Neural progenitor cell (in vitro differentiated cells): Measurements from ENCODE around the gene BRD7. TPM values are rescaled to one million over a fixed set of nuclear protein-coding genes. Genes with fewer than 3 reads are reported as not detected.

Source experiments
- DNase-seq: peaks from one replicate; pipeline ENCODE4 v3.0.0-alpha.2; 2016; ENCODE audit warnings: low spot score
- H2AFZ ChIP-seq: fragments of 200-600 bp; sonication (generic); replicated peaks from 2 replicates; pipeline ENCODE4 v1.6.1; 2016; ENCODE audit warnings: antibody characterized with exemption
- H3F3A ChIP-seq: fragments of 200-600 bp; sonication (generic); 2 replicates; pipeline ENCODE4 v1.6.1; 2016; ENCODE audit warnings: antibody characterized with exemption, low read depth
- H3K27ac ChIP-seq: fragments of 200-600 bp; sonication (generic); 2 replicates; pipeline ENCODE4 v1.5.1; 2016; ENCODE audit warnings: mild to moderate bottlenecking
- H3K27me3 ChIP-seq: fragments of 200-600 bp; sonication (generic); 2 replicates; pipeline ENCODE4 v1.6.1; 2016; ENCODE audit warnings: mild to moderate bottlenecking, moderate library complexity
- H3K36me3 ChIP-seq: fragments of 200-600 bp; sonication (generic); 2 replicates; pipeline ENCODE4 v1.5.1; 2016
- H3K4me1 ChIP-seq: fragments of 200-600 bp; sonication (generic); 2 replicates; pipeline ENCODE4 v1.6.1; 2016; ENCODE audit warnings: mixed run types
- H3K4me2 ChIP-seq: fragments of 200-600 bp; sonication (generic); 2 replicates; pipeline ENCODE4 v1.6.1; 2016
- H3K4me3 ChIP-seq: fragments of 200-600 bp; sonication (generic); 2 replicates; pipeline ENCODE4 v1.5.1; 2016
- H3K79me2 ChIP-seq: fragments of 200-600 bp; sonication (generic); 2 replicates; pipeline ENCODE4 v1.6.1; 2016; ENCODE audit warnings: low read depth
- H3K9ac ChIP-seq: fragments of 200-600 bp; sonication (generic); 2 replicates; pipeline ENCODE4 v1.6.1; 2016
- H3K9me3 ChIP-seq: fragments of 200-600 bp; sonication (generic); 2 replicates; pipeline ENCODE4 v1.5.1; 2016; ENCODE audit warnings: low read depth
- H4K20me1 ChIP-seq: fragments of 200-600 bp; sonication (generic); 2 replicates; pipeline ENCODE4 v1.6.1; 2016; ENCODE audit warnings: low read depth
- H3K27ac Mint-ChIP-seq: 3 replicates; pipeline ENCODE4 v1.8.0; 2021; ENCODE audit warnings: mixed read lengths
- H3K27me3 Mint-ChIP-seq: 2 replicates; pipeline ENCODE4 v1.8.0; 2022; ENCODE audit warnings: low read depth, mild to moderate bottlenecking, inconsistent platforms, moderate library complexity, mixed read lengths; ENCODE audit not compliant: insufficient read depth
- H3K36me3 Mint-ChIP-seq: 3 replicates; pipeline ENCODE4 v1.8.0; 2021; ENCODE audit warnings: mixed read lengths
- H3K4me1 Mint-ChIP-seq: 3 replicates; pipeline ENCODE4 v1.8.0; 2021; ENCODE audit warnings: mixed read lengths
- H3K4me3 Mint-ChIP-seq: 3 replicates; pipeline ENCODE4 v1.8.0; 2021; ENCODE audit warnings: mild to moderate bottlenecking, moderate library complexity, mixed read lengths
- H3K9me3 Mint-ChIP-seq: 3 replicates; pipeline ENCODE4 v1.8.0; 2020; ENCODE audit warnings: mixed read lengths
- EZH2 ChIP-seq: fragments of 200-600 bp; sonication (generic); IDR thresholded peaks from 2 replicates; pipeline ENCODE4 v1.6.1; 2017; ENCODE audit warnings: antibody characterized with exemption, mild to moderate bottlenecking, moderate library complexity
- EZH2phosphoT487 ChIP-seq: fragments of 200-600 bp; sonication (generic); IDR thresholded peaks from 2 replicates; pipeline ENCODE4 v1.6.1; 2017; ENCODE audit warnings: antibody characterized with exemption
- total RNA-seq: library from RNA; depleted of rRNA; stranded (reverse); fragments of >200 nt; gene quantifications from 2 replicates; pipeline ENCODE4 v1.2.3, GENCODE V29; 2015; ENCODE audit warnings: low replicate concordance
- TF ChIP-seq, protein P1 (sequence below): fragments of 200-600 bp; sonication (generic); IDR thresholded peaks from 2 replicates; pipeline ENCODE4 v1.5.1; 2017; ENCODE audit warnings: antibody characterized with exemption, mild to moderate bottlenecking

Gene BRD7
- total RNA-seq, 1 donor from 2014 or later = 164 TPM

DNA sequence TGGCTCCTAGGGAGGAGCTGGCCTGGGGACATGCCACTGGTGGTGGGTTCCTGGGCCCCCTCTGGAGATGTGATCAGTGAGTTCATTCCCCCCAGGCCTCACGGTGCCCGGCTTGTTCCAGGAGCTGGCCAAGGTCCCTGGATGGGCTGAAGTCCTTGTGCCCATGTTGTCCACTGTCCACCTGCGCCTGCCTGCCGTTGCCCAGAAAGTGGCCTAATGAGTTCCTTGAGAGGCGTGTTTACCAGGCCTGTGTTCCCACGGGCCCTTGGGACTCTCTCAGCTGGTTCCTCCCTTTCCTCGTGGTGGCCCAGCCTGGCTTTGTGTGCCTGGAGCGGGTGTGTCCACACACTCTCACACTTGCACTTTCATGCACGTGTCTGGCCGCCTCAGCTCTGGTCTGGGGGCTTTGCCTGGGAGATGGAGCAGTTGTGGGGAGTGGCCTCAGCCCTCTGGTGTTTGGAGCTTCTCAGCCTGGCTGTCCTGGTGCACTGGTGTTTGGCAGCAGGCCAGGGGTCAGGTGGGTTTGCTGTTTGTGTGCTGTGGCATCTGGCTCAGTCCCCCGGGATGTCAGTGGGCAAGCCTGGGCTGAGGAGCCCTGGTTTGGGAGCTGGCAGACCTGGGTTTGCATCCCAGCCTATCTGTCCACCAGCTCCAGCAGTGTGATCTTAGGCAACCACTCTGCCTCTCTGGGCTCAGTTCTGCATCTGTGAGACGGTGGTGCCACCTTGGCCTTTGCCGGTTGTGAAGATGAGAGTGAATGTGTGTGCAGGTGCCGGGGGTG is 84.5 kb downstream of the BRD7 start:
- no peak overlapping the region for H3K27ac ChIP-seq
- H3K9me3 ChIP-seq = no peaks in the 10 kb centered on the region
- H3K4me1 ChIP-seq = no peaks in the 10 kb centered on the region
- Mint-ChIP-seq H3K27me3 (peaks cover 8% of the 10 kb centered on the region), H3K27ac (peak overlapping the region; percentile 89), H3K4me3 (no peak overlapping the region), H3K9me3 (peaks cover 7% of the 10 kb centered on the region), H3K4me1 (no peaks in the 10 kb centered on the region), H3K36me3 (no peaks in the 10 kb centered on the region)
- H3K4me3 ChIP-seq = no peak overlapping the region
- H3K36me3 ChIP-seq = no peaks in the 10 kb centered on the region
- no peak for TF ChIP-seq EZH2phosphoT487
- no peak for TF ChIP-seq EZH2
- TF ChIP-seq, protein P1, sequence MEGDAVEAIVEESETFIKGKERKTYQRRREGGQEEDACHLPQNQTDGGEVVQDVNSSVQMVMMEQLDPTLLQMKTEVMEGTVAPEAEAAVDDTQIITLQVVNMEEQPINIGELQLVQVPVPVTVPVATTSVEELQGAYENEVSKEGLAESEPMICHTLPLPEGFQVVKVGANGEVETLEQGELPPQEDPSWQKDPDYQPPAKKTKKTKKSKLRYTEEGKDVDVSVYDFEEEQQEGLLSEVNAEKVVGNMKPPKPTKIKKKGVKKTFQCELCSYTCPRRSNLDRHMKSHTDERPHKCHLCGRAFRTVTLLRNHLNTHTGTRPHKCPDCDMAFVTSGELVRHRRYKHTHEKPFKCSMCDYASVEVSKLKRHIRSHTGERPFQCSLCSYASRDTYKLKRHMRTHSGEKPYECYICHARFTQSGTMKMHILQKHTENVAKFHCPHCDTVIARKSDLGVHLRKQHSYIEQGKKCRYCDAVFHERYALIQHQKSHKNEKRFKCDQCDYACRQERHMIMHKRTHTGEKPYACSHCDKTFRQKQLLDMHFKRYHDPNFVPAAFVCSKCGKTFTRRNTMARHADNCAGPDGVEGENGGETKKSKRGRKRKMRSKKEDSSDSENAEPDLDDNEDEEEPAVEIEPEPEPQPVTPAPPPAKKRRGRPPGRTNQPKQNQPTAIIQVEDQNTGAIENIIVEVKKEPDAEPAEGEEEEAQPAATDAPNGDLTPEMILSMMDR = no peak
- no peak overlapping the region for H3K4me2 ChIP-seq
- no peaks in the 10 kb centered on the region for H3F3A ChIP-seq
- no peaks in the 10 kb centered on the region for H4K20me1 ChIP-seq
- H3K27me3 ChIP-seq = no peaks in the 10 kb centered on the region
- DNase-seq = no peak
- H3K9ac ChIP-seq = no peak overlapping the region
- H3K79me2 ChIP-seq = no peaks in the 10 kb centered on the region
- no peak overlapping the region for H2AFZ ChIP-seq

DNA sequence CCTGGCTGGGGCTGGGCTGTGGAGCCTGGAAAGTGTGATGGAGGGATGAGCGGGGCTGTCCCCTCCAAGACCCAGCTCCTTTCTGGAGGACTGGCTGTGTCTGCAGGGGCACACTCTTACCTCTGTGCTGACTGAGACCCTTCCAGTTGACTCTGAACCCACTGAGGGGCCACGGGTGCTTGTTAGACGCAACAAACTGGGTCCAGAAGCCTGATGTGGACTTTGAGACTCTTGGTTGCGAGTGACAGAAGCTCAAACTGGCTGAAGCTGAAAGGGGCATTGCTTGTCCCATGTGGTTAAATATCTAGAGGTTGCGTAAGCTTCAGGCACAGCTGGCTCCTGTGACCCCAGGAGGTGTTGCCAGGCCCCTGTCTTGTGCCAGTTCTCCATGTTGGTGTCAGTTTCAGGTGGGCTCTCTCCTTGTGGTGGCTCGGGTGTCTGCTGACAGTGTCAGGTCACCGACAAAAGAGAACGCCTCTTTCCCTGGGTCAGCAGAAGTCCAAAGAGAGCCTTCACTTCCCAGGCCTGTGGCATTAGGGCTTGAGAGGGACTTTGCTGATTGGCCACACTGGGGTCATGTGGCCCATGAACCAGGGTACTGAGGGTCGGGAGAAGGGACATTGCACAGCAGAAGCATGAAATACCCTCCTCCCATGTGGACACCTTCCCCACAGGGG is 85.7 kb downstream of the BRD7 start:
- no peaks in the 10 kb centered on the region for H3K27me3 ChIP-seq
- H3K36me3 Mint-ChIP-seq = no peaks in the 10 kb centered on the region
- no peak overlapping the region for H3K27ac ChIP-seq
- H3K27me3 Mint-ChIP-seq = peaks cover 5% of the 10 kb centered on the region
- H3K4me1 Mint-ChIP-seq = no peaks in the 10 kb centered on the region
- H3K27ac Mint-ChIP-seq = no peak overlapping the region
- H3K9me3 Mint-ChIP-seq = peaks cover 7% of the 10 kb centered on the region
- H3K4me3 Mint-ChIP-seq = no peak overlapping the region
- no peak overlapping the region for H3K4me3 ChIP-seq
- H4K20me1 ChIP-seq = no peaks in the 10 kb centered on the region
- TF ChIP-seq EZH2phosphoT487 (no peak), EZH2 (no peak)
- TF ChIP-seq, protein P1 = no peak
- H3F3A ChIP-seq = no peaks in the 10 kb centered on the region
- H3K36me3 ChIP-seq = no peaks in the 10 kb centered on the region
- H3K79me2 ChIP-seq = no peaks in the 10 kb centered on the region
- no peaks in the 10 kb centered on the region for H3K9me3 ChIP-seq
- no peaks in the 10 kb centered on the region for H3K4me1 ChIP-seq
- H2AFZ ChIP-seq = no peak overlapping the region
- H3K4me2 ChIP-seq = no peak overlapping the region
- no peak overlapping the region for H3K9ac ChIP-seq
- DNase-seq = no peak

DNA sequence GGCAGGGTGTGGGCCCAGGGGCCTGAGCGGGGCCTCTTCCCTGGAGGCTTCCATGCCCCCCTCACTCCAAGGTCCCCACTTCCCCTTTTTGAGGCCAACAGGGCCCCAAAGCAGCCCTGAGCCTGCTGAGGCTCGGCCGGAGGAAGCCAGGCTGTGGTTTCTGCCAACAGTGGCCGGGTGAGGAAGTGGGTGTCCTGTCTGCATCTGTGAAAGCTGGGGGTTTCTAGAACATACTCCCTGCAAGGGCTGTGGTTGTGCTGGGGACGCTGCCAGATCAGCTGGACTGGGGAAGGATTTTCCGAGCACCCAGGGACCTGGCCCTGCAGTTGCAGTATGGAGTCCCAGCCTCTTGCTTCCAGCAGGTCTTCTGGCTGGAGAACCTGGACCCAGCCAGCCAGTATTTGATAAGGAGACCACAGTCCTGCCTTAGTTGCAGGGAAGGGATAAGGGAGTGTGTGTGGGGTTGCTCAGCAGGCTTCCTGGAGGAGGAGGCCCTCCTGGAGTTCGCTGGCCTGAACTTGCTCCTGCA is 86.7 kb downstream of the BRD7 start:
- H3F3A ChIP-seq = no peaks in the 10 kb centered on the region
- TF ChIP-seq, protein P1 = no peak
- no peak for TF ChIP-seq EZH2phosphoT487
- TF ChIP-seq EZH2 = no peak
- Mint-ChIP-seq H3K4me1 (no peaks in the 10 kb centered on the region), H3K27ac (no peak overlapping the region), H3K27me3 (peaks cover 2% of the 10 kb centered on the region), H3K36me3 (no peaks in the 10 kb centered on the region), H3K4me3 (no peak overlapping the region), H3K9me3 (peaks cover 7% of the 10 kb centered on the region)
- H3K4me2 ChIP-seq = no peak overlapping the region
- H3K27me3 ChIP-seq = no peaks in the 10 kb centered on the region
- H3K4me3 ChIP-seq = no peak overlapping the region
- no peak overlapping the region for H3K9ac ChIP-seq
- no peaks in the 10 kb centered on the region for H3K79me2 ChIP-seq
- no peak for DNase-seq
- no peaks in the 10 kb centered on the region for H3K36me3 ChIP-seq
- H4K20me1 ChIP-seq = no peaks in the 10 kb centered on the region
- H3K9me3 ChIP-seq = no peaks in the 10 kb centered on the region
- H3K27ac ChIP-seq = no peak overlapping the region
- no peak overlapping the region for H2AFZ ChIP-seq
- no peaks in the 10 kb centered on the region for H3K4me1 ChIP-seq
